DND-41 (cell line): ENCODE results near the gene DCC.

Experiments
- CTCF ChIP-seq: IDR thresholded peaks from 2 replicates; pipeline ENCODE4 v1.5.1; 2012; ENCODE audit warnings: borderline replicate concordance, low read length, moderate library complexity, mild to moderate bottlenecking; ENCODE audit not compliant: poor library complexity, severe bottlenecking; ENCODE audit errors: extremely low read depth
- EZH2 ChIP-seq: IDR thresholded peaks from 3 replicates; pipeline ENCODE4 v1.6.1; 2012; ENCODE audit warnings: borderline replicate concordance, low read depth, mild to moderate bottlenecking, moderate library complexity, low read length, inconsistent platforms; ENCODE audit not compliant: severe bottlenecking

- no peak for TF ChIP-seq CTCF
- no peak for TF ChIP-seq EZH2
These were observed 808.1 kb downstream of the DCC start for GRCh38 chr18:53148123-53148522.
